Mucosa of rectum (tissue), 2 donors: ENCODE measurements around the gene ABHD5.
"Not testable (repeated sequence)": the region's sequence is repeated elsewhere in the genome, so short reads cannot be mapped to it uniquely, and the experiment has no call there.

Experiments
- H3K27ac ChIP-seq, 2 donors: one replicate each; pipeline ENCODE4 v1.7.0; 2013; ENCODE audit warnings: inconsistent platforms in 2 of 2, low read depth in 2 of 2, low read length in 2 of 2
- H3K27me3 ChIP-seq, 2 donors: one replicate each; pipeline ENCODE4 v1.7.0; 2013; ENCODE audit warnings: low read length in 2 of 2; ENCODE audit not compliant: control insufficient read depth in 2 of 2, insufficient read depth in 2 of 2
- H3K36me3 ChIP-seq, 2 donors: one replicate each; pipeline ENCODE4 v1.7.0; 2013; ENCODE audit warnings: low read length in 2 of 2; ENCODE audit not compliant: control insufficient read depth in 2 of 2, insufficient read depth in 2 of 2
- H3K4me1 ChIP-seq, 2 donors: one replicate each; pipeline ENCODE4 v1.7.0; 2013; ENCODE audit warnings: low read length in 2 of 2, mild to moderate bottlenecking in 1 of 2; ENCODE audit not compliant: control insufficient read depth in 2 of 2, insufficient read depth in 2 of 2
- H3K4me3 ChIP-seq, 2 donors: one replicate each; pipeline ENCODE4 v1.7.0; 2013; ENCODE audit warnings: low read length in 2 of 2
- H3K9ac ChIP-seq, 2 donors: one replicate each; pipeline ENCODE4 v1.7.0; 2013; ENCODE audit warnings: low read length in 2 of 2, low read depth in 1 of 2, mild to moderate bottlenecking in 1 of 2
- H3K9me3 ChIP-seq, 2 donors: one replicate each; pipeline ENCODE4 v1.7.0; 2013; ENCODE audit warnings: low read length in 2 of 2; ENCODE audit not compliant: control insufficient read depth in 2 of 2
- donor health status: healthy.
- donor health status: Normal muscosa, but diverticular disease.

The ABHD5 gene

DNA sequence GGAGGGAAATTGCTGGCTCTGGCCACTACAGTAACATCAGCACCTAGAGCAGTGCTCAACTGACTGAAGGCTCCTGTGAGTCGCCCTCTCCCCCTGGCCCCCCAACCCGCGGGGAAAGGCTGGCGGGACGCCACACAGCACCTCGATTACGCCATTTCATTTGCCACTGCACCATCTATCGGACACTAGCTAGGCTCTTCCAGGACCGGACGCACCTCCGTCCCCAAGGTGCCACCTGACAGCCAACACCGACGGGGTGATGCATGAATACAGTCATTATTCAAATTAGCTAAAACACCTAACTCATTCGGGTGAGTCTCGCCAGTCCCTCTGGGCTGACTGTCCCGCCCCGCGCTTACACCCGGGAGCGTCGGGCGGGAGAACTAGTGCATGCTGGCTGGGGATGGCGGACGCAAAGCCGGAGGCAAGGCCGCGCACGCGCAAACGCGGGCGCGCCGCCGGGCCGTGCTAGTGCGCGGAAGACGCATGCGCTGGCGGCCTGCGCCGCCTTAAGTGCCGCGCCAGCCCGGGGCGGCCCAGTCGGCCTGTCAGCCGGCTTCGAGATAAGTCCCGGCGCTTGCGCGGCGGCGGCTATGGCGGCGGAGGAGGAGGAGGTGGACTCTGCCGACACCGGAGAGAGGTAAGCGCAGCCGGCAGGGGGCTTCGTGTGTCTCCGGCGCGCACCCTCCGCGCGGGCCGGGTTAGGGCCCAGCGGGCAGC lies at the start of gene ABHD5:
Gene ABHD5 (plus strand): TSS at position 539 of the 720 bp plus-strand sequence. CDS start 55 bp downstream, at position 594.
- Histone ChIP-seq H3K4me1 (peaks cover 8 to 14% of the 10 kb centered on the region in 2 donors), H3K27ac (peak within 1 kb of the TSS; percentile 91 to 97), H3K27me3 (no peaks in the 10 kb centered on the region), H3K4me3 (peak within 1 kb of the TSS; percentile 84 to 86), H3K9ac (peak within 1 kb of the TSS; percentile 79 to 94), H3K36me3 (no peaks in the 10 kb centered on the region), H3K9me3 (no peaks in the 10 kb centered on the region)

- Histone ChIP-seq H3K36me3 (no peaks in the 10 kb centered on the region), H3K27ac (no peak overlapping the region)
Measured at GRCh38 chr3:43641306-43642114, 49.2 kb upstream of the ABHD5 start.

DNA sequence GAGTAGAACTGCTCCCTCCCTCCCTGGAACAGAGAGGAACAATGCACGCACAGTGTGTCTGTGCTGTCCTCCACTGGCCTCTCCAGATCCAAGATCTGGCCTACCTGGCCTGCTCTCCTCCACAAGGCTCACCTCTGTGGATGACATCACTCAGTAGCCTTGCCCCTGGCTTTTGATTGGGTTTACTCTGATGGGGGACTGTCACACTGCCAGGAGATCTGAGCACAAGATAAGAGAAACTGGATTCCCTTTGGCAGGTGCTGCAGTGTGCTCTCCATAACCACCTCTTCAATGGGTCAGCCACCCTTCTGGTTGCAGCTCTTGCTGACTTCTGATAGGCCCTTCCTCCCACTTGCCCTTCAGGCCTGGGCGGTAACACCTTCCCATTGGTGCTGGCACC lies 46.3 kb upstream of the ABHD5 start:
- Histone ChIP-seq H3K36me3 (no peaks in the 10 kb centered on the region), H3K4me3 (no peak overlapping the region), H3K9ac (no peak overlapping the region), H3K4me1 (peaks cover 5% of the 10 kb centered on the region in 2 donors), H3K9me3 (no peaks in the 10 kb centered on the region), H3K27ac (no peak overlapping the region), H3K27me3 (no peaks in the 10 kb centered on the region)

More at GRCh38 chr3:43641306-43642114, 49.2 kb upstream of the ABHD5 start:
- no peaks in the 10 kb centered on the region for H3K9me3 ChIP-seq
- no peak overlapping the region for H3K4me3 ChIP-seq
- H3K27me3 ChIP-seq: no peaks in the 10 kb centered on the region
- H3K4me1 ChIP-seq: peaks cover 0 to 5% of the 10 kb centered on the region in 2 donors
- H3K9ac ChIP-seq: no peak overlapping the region

- H3K9ac ChIP-seq: no peak overlapping the region
- no peaks in the 10 kb centered on the region for H3K27me3 ChIP-seq
- H3K4me3 ChIP-seq: no peak overlapping the region
- no peaks in the 10 kb centered on the region for H3K36me3 ChIP-seq
- peak overlapping the region in 1 of 2 donors; percentile 50 for H3K27ac ChIP-seq
- H3K9me3 ChIP-seq: no peaks in the 10 kb centered on the region
- peaks cover 5 to 8% of the 10 kb centered on the region in 2 donors for H3K4me1 ChIP-seq
Measured at GRCh38 chr3:43647331-43648166, 43.2 kb upstream of the ABHD5 start.

GRCh38 chr3:43648957-43649356 lies 41.8 kb upstream of the ABHD5 start:
- Histone ChIP-seq H3K9ac (no peak overlapping the region), H3K36me3 (no peaks in the 10 kb centered on the region), H3K4me1 (peaks cover 5 to 8% of the 10 kb centered on the region in 2 donors), H3K27ac (no peak overlapping the region), H3K9me3 (no peaks in the 10 kb centered on the region), H3K27me3 (no peaks in the 10 kb centered on the region), H3K4me3 (peak overlapping the region in 1 of 2 donors; percentile 74)

- Histone ChIP-seq H3K9ac (peak overlapping the region in 1 of 2 donors; percentile 54), H3K4me3 (peak overlapping the region; percentile 64 to 74), H3K27ac (no peak overlapping the region)
Measured at GRCh38 chr3:43649365-43649968, 41.3 kb upstream of the ABHD5 start.

GRCh38 chr3:43650345-43650744 lies 40.4 kb upstream of the ABHD5 start:
- H3K36me3 ChIP-seq: no peaks in the 10 kb centered on the region
- no peak overlapping the region for H3K4me3 ChIP-seq
- H3K4me1 ChIP-seq: peaks cover 5 to 8% of the 10 kb centered on the region in 2 donors
- H3K9me3 ChIP-seq: no peaks in the 10 kb centered on the region
- H3K9ac ChIP-seq: no peak overlapping the region
- no peak overlapping the region for H3K27ac ChIP-seq
- H3K27me3 ChIP-seq: no peaks in the 10 kb centered on the region

More at GRCh38 chr3:43649365-43649968, 41.3 kb upstream of the ABHD5 start:
- H3K36me3 ChIP-seq: no peaks in the 10 kb centered on the region
- H3K27me3 ChIP-seq: no peaks in the 10 kb centered on the region
- H3K9me3 ChIP-seq: no peaks in the 10 kb centered on the region
- peaks cover 5 to 8% of the 10 kb centered on the region in 2 donors for H3K4me1 ChIP-seq

DNA sequence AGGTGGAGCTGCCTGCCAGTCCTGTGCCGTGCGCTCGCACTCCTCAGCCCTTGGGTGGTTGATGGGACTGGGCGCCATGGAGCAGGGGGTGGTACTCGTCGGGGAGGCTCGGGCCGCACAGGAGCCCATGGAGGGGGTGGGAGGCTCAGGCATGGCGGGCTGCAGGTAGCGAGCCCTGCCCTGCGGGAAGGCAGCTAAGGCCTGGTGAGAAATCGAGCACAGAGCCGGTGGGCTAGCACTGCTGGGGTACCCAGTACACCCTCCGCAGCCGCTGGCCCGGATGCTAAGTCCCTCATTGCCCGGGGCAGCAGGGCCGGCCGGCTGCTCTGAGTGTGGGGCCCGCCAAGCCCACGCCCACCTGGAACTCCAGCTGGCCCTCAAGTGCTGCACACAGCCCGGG lies 34.3 kb upstream of the ABHD5 start:
- not testable (repeated sequence) for H3K4me1 ChIP-seq, H3K36me3 ChIP-seq, H3K9ac ChIP-seq, H3K27ac ChIP-seq, H3K4me3 ChIP-seq, H3K27me3 ChIP-seq, H3K9me3 ChIP-seq

GRCh38 chr3:43659250-43659880 lies 31.4 kb upstream of the ABHD5 start:
- Histone ChIP-seq H3K4me3 (no peak overlapping the region), H3K36me3 (no peaks in the 10 kb centered on the region), H3K9ac (no peak overlapping the region), H3K4me1 (no peaks in the 10 kb centered on the region), H3K27ac (no peak overlapping the region), H3K27me3 (no peaks in the 10 kb centered on the region), H3K9me3 (no peaks in the 10 kb centered on the region)
